Left ventricle myocardium inferior (tissue), 1 donor: ENCODE measurements around the gene TYRP1. TPM values are rescaled to one million over a fixed set of nuclear protein-coding genes. Genes with fewer than 3 reads are reported as not detected.
A peak's percentile ranks its signal among the peaks of the same experiment; 100 is the strongest.

Experiments
- DNase-seq: peaks from one replicate; pipeline ENCODE4 v3.0.0-alpha.2; 2020
- H3K27ac ChIP-seq: fragments of 200-600 bp; replicated peaks from 2 replicates; pipeline ENCODE4 v1.8.0; 2021
- H3K27me3 ChIP-seq: fragments of 200-600 bp; 2 replicates; pipeline ENCODE4 v1.8.0; 2021; ENCODE audit warnings: low read depth
- H3K36me3 ChIP-seq: fragments of 200-600 bp; 2 replicates; pipeline ENCODE4 v1.8.0; 2021
- H3K4me1 ChIP-seq: fragments of 200-600 bp; 2 replicates; pipeline ENCODE4 v1.8.0; 2021
- H3K4me3 ChIP-seq: fragments of 200-600 bp; 2 replicates; pipeline ENCODE4 v1.8.0; 2021; ENCODE audit warnings: mild to moderate bottlenecking, moderate library complexity
- H3K9me3 ChIP-seq: fragments of 200-600 bp; replicated peaks from 2 replicates; pipeline ENCODE4 v1.8.0; 2021
- intact Hi-C: fragments of 100-400 bp; cut with micrococcal nuclease; formaldehyde crosslinking; loops from one replicate; pipeline ENCODE4 v1.11.0; 2022
- total RNA-seq: library from RNA; stranded (reverse); fragmentation: NEBNext Ultra II Directional; extraction: Animal tissue kit (Norgen Biotek cat#: 25700); gene quantifications from one replicate; pipeline ENCODE4 v1.2.1, GENCODE V29; 2021
- TF ChIP-seq, protein P1 (sequence below): fragments of 200-600 bp; IDR thresholded peaks from 2 replicates; pipeline ENCODE4 v1.8.0; 2021; ENCODE audit warnings: antibody characterized with exemption, mild to moderate bottlenecking, borderline replicate concordance
- donor health status: DM: no; HTN: yes; CAD: no; lungs with severe emphysema.

TYRP1 gene
- total RNA-seq, 1 donor from 2014 or later: 74.1 TPM

DNA sequence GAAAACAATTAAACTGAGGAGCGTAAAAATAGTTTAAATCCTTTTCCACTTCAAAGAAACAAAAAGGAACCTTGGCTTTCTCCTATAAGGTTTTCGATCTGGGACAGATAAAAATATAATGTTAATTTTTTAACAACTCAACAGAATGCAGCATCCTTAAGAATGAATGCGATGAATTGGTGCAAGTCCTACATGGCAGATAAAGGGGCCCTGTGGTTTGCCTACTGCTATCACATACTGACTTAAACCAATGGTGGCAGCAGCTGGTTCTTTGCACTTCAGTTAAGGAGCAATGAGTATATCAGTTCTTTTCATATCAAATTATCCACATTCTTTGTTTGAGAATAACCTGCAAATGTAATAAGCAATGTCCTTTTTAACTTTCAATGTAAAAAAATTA, 12.4 kb upstream of the TYRP1 start:
- intact Hi-C loops: no loop called here
- Histone ChIP-seq H3K4me3 (no peak overlapping the region), H3K4me1 (no peaks in the 10 kb centered on the region), H3K27ac (no peak overlapping the region), H3K27me3 (no peaks in the 10 kb centered on the region), H3K36me3 (no peaks in the 10 kb centered on the region), H3K9me3 (no peaks in the 10 kb centered on the region)
- TF ChIP-seq, protein P1, sequence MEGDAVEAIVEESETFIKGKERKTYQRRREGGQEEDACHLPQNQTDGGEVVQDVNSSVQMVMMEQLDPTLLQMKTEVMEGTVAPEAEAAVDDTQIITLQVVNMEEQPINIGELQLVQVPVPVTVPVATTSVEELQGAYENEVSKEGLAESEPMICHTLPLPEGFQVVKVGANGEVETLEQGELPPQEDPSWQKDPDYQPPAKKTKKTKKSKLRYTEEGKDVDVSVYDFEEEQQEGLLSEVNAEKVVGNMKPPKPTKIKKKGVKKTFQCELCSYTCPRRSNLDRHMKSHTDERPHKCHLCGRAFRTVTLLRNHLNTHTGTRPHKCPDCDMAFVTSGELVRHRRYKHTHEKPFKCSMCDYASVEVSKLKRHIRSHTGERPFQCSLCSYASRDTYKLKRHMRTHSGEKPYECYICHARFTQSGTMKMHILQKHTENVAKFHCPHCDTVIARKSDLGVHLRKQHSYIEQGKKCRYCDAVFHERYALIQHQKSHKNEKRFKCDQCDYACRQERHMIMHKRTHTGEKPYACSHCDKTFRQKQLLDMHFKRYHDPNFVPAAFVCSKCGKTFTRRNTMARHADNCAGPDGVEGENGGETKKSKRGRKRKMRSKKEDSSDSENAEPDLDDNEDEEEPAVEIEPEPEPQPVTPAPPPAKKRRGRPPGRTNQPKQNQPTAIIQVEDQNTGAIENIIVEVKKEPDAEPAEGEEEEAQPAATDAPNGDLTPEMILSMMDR: no peak
- no peak for DNase-seq

- no peaks in the 10 kb centered on the region for H3K9me3 ChIP-seq
- H3K27me3 ChIP-seq: no peaks in the 10 kb centered on the region
- no peaks in the 10 kb centered on the region for H3K4me1 ChIP-seq
- H3K27ac ChIP-seq: no peak overlapping the region
- TF ChIP-seq, protein P1: no peak
- DNase-seq: no peak
- no peak overlapping the region for H3K4me3 ChIP-seq
- no peaks in the 10 kb centered on the region for H3K36me3 ChIP-seq
- intact Hi-C loops: no loop called here
Measured at GRCh38 chr9:12681620-12682019, 11.6 kb upstream of the TYRP1 start.

DNA sequence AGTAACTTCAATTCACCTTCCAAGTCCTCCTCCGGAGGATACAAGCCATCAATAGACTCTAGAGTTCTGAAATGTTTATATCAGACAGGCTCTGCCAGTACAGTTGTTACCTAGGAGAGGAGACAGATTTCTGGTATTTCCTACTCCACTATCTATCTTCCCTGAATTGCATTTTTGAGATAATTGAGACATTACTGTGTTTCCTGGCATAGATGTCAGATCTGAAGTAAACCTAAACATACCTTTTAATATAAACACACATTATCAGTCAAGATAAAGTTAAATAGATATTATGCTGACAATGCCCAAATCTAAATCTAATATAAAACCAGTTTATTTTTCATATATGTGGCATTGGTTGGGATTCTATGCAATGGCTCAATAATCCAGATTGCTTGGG, 8.2 kb upstream of the TYRP1 start:
- intact Hi-C loops: no loop called here
- no peaks in the 10 kb centered on the region for H3K9me3 ChIP-seq
- TF ChIP-seq, protein P1: no peak
- no peaks in the 10 kb centered on the region for H3K36me3 ChIP-seq
- DNase-seq: no peak
- no peaks in the 10 kb centered on the region for H3K27me3 ChIP-seq
- no peak overlapping the region for H3K27ac ChIP-seq
- H3K4me3 ChIP-seq: no peak overlapping the region
- no peaks in the 10 kb centered on the region for H3K4me1 ChIP-seq

DNA sequence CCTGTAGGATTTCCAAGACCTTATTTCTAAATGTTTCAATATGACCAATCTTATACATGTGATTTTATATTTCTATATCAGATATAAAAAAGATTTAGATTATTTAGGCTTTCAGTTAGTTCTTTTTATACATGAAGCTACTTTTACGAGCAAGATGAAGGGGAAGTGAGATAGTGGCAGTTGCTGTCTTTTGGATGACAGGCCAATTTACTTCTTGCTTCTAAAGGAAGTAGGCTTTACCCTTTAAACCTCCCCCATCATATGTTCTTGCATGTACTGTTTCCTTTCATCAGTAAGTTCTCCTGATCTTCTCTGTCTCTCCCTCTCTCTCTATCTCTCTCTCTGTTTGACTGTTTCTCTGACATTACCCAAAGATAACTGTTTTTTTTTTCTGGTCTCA, 4.0 kb upstream of the TYRP1 start:
- no peaks in the 10 kb centered on the region for H3K36me3 ChIP-seq
- H3K27me3 ChIP-seq: no peaks in the 10 kb centered on the region
- TF ChIP-seq, protein P1: no peak
- no peaks in the 10 kb centered on the region for H3K9me3 ChIP-seq
- no peak overlapping the region for H3K27ac ChIP-seq
- no peaks in the 10 kb centered on the region for H3K4me1 ChIP-seq
- intact Hi-C loops: no loop called here
- DNase-seq: no peak
- H3K4me3 ChIP-seq: no peak overlapping the region

DNA sequence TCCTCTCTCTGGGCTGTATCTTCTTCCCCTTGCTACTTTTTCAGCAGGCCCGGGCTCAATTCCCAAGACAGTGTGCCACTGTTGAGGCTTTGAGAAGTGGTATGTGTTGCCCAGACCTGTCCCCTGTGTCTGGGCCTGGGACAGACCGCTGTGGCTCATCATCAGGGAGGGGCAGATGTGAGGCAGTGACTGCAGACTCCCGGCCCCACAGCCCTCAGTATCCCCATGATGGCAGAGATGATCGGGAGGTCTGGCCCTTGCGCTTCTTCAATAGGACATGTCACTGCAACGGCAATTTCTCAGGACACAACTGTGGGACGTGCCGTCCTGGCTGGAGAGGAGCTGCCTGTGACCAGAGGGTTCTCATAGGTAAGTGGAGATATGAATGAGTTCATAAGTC, 828 bp downstream of the TYRP1 start:
- TF ChIP-seq, protein P1: no peak
- no peak for DNase-seq
- Histone ChIP-seq H3K9me3 (no peaks in the 10 kb centered on the region), H3K4me3 (no peak overlapping the region), H3K27ac (no peak overlapping the region), H3K36me3 (no peaks in the 10 kb centered on the region), H3K4me1 (peaks cover 19% of the 10 kb centered on the region), H3K27me3 (no peaks in the 10 kb centered on the region)
- intact Hi-C loops: no loop called here

GRCh38 chr9:12695474-12695873, 2.3 kb downstream of the TYRP1 start:
- DNase-seq: peak; percentile 27
- H3K4me1 ChIP-seq: peaks cover 25% of the 10 kb centered on the region
- H3K27ac ChIP-seq: peak overlapping the region; percentile 63
- no peaks in the 10 kb centered on the region for H3K36me3 ChIP-seq
- peak overlapping the region; percentile 62 for H3K4me3 ChIP-seq
- TF ChIP-seq, protein P1: no peak
- intact Hi-C loops: no loop called here
- H3K27me3 ChIP-seq: no peaks in the 10 kb centered on the region
- H3K9me3 ChIP-seq: no peaks in the 10 kb centered on the region
